SK-N-SH (cell line): ENCODE measurements around the gene PHAF1.

Experiments
- EP300 ChIP-seq, 2 experiments: IDR thresholded peaks; 2 replicates each; pipeline versions ENCODE4 v1.4.0 to v1.6.1; 2012; ENCODE audit warnings: borderline replicate concordance in 1 of 2, low read depth in 1 of 2, low read length in 1 of 2
- MAX ChIP-seq: IDR thresholded peaks from 2 replicates; pipeline ENCODE4 v1.4.0; 2012; ENCODE audit warnings: low read depth
- RAD21 ChIP-seq: IDR thresholded peaks from 2 replicates; pipeline ENCODE4 v1.6.1; 2012; ENCODE audit warnings: mild to moderate bottlenecking, low read length
- TF ChIP-seq, protein P1 (sequence below): fragments of 200-600 bp; sonication (generic); IDR thresholded peaks from 2 replicates; pipeline ENCODE4 v1.6.1; 2017; ENCODE audit warnings: antibody characterized with exemption, mild to moderate bottlenecking, moderate library complexity

DNA sequence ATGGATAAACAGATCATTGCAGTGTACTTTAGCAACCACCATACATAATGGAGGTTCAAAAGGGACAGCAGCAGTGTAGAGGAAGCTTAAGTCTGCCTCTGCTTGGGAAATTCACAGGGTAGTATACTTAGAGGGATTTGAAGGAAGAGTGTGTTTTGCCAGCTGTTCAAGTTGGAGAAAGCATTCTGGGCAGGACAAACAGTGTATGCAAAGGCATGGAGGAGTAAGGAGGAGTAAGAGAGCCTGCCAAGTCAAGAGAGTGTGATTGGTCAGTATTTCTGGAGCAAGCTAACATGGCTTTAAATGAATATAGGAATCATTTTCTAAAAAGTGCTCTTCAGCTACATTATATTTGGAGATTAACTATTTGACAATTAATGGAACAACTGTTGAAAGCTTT, 22.9 kb upstream of the PHAF1 start:
- TF ChIP-seq, protein P1, sequence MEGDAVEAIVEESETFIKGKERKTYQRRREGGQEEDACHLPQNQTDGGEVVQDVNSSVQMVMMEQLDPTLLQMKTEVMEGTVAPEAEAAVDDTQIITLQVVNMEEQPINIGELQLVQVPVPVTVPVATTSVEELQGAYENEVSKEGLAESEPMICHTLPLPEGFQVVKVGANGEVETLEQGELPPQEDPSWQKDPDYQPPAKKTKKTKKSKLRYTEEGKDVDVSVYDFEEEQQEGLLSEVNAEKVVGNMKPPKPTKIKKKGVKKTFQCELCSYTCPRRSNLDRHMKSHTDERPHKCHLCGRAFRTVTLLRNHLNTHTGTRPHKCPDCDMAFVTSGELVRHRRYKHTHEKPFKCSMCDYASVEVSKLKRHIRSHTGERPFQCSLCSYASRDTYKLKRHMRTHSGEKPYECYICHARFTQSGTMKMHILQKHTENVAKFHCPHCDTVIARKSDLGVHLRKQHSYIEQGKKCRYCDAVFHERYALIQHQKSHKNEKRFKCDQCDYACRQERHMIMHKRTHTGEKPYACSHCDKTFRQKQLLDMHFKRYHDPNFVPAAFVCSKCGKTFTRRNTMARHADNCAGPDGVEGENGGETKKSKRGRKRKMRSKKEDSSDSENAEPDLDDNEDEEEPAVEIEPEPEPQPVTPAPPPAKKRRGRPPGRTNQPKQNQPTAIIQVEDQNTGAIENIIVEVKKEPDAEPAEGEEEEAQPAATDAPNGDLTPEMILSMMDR: no peak
- no peak for TF ChIP-seq EP300 (IDR thresholded peaks at IDR 0.05; ENCODE audit: borderline replicate concordance in 1 of 2, low read depth in 1 of 2, low read length in 1 of 2)
- no peak for TF ChIP-seq RAD21
- TF ChIP-seq MAX: no peak
